HG03571 (cell line): ENCODE measurements around the gene ACE.

Experiments
- ATAC-seq: cut with Tn5 transposase; IDR thresholded peaks from one replicate; pipeline ENCODE4 v1.9.1; 2021; ENCODE audit not compliant: unreplicated experiment

Gene ACE

GRCh38 chr17:63514477-63514876 lies 37.6 kb downstream of the ACE start:
- ATAC-seq, result no peak

- no peak for ATAC-seq
Measured at GRCh38 chr17:63514974-63515373, 38.1 kb downstream of the ACE start.

- no peak for ATAC-seq
Measured at GRCh38 chr17:63515426-63515825, 38.6 kb downstream of the ACE start.

GRCh38 chr17:63516910-63517824 lies 40.3 kb downstream of the ACE start:
- ATAC-seq, result no peak

GRCh38 chr17:63517825-63518534 lies 41.1 kb downstream of the ACE start:
- ATAC-seq, result no peak

GRCh38 chr17:63519116-63519881 lies 42.4 kb downstream of the ACE start:
- ATAC-seq, result no peak

- no peak for ATAC-seq
Measured at GRCh38 chr17:63519972-63520882, 43.4 kb downstream of the ACE start.

GRCh38 chr17:63523253-63523855 lies 46.5 kb downstream of the ACE start, which contains the start of gene KCNH6:
KCNH6 (plus strand) TSS chr17:63523358; CDS start chr17:63523414, 56 bp downstream.
- ATAC-seq, result no peak

- ATAC-seq, result no peak
Measured at GRCh38 chr17:63524051-63524450, 47.2 kb downstream of the ACE start.

- no peak for ATAC-seq
Measured at GRCh38 chr17:63525190-63525946, 48.5 kb downstream of the ACE start.

GRCh38 chr17:63526861-63527260 lies 50.0 kb downstream of the ACE start:
- ATAC-seq, result no peak

GRCh38 chr17:63528183-63528582 lies 51.3 kb downstream of the ACE start:
- ATAC-seq, result no peak

GRCh38 chr17:63529711-63530556 lies 53.1 kb downstream of the ACE start:
- no peak for ATAC-seq

- no peak for ATAC-seq
Measured at GRCh38 chr17:63530557-63531021, 53.7 kb downstream of the ACE start.

- no peak for ATAC-seq
Measured at GRCh38 chr17:63531022-63531965, 54.4 kb downstream of the ACE start.

GRCh38 chr17:63533433-63534077 lies 56.7 kb downstream of the ACE start:
- no peak for ATAC-seq
